ENCODE measurements around the gene ZNF219.

- TF ChIP-seq, protein P1, sequence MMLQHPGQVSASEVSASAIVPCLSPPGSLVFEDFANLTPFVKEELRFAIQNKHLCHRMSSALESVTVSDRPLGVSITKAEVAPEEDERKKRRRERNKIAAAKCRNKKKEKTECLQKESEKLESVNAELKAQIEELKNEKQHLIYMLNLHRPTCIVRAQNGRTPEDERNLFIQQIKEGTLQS (IDR thresholded peaks at IDR 0.05) = no peak
- TF ChIP-seq, protein P2, sequence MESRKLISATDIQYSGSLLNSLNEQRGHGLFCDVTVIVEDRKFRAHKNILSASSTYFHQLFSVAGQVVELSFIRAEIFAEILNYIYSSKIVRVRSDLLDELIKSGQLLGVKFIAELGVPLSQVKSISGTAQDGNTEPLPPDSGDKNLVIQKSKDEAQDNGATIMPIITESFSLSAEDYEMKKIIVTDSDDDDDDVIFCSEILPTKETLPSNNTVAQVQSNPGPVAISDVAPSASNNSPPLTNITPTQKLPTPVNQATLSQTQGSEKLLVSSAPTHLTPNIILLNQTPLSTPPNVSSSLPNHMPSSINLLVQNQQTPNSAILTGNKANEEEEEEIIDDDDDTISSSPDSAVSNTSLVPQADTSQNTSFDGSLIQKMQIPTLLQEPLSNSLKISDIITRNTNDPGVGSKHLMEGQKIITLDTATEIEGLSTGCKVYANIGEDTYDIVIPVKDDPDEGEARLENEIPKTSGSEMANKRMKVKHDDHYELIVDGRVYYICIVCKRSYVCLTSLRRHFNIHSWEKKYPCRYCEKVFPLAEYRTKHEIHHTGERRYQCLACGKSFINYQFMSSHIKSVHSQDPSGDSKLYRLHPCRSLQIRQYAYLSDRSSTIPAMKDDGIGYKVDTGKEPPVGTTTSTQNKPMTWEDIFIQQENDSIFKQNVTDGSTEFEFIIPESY (IDR thresholded peaks at IDR 0.05; ENCODE audit: extremely low read depth, insufficient replicate concordance, low read length) = no peak
- TF ChIP-seq, protein P3, sequence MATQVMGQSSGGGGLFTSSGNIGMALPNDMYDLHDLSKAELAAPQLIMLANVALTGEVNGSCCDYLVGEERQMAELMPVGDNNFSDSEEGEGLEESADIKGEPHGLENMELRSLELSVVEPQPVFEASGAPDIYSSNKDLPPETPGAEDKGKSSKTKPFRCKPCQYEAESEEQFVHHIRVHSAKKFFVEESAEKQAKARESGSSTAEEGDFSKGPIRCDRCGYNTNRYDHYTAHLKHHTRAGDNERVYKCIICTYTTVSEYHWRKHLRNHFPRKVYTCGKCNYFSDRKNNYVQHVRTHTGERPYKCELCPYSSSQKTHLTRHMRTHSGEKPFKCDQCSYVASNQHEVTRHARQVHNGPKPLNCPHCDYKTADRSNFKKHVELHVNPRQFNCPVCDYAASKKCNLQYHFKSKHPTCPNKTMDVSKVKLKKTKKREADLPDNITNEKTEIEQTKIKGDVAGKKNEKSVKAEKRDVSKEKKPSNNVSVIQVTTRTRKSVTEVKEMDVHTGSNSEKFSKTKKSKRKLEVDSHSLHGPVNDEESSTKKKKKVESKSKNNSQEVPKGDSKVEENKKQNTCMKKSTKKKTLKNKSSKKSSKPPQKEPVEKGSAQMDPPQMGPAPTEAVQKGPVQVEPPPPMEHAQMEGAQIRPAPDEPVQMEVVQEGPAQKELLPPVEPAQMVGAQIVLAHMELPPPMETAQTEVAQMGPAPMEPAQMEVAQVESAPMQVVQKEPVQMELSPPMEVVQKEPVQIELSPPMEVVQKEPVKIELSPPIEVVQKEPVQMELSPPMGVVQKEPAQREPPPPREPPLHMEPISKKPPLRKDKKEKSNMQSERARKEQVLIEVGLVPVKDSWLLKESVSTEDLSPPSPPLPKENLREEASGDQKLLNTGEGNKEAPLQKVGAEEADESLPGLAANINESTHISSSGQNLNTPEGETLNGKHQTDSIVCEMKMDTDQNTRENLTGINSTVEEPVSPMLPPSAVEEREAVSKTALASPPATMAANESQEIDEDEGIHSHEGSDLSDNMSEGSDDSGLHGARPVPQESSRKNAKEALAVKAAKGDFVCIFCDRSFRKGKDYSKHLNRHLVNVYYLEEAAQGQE (IDR thresholded peaks at IDR 0.05; ENCODE audit: low read depth) = no peak
These were observed 4.3 kb upstream of the ZNF219 start for GRCh38 chr14:21102521-21103410.

Measured in HCT116 (cell line).